HEK293 (cell line): Measurements from ENCODE around the gene CYP11A1.

Experiments
- CTCF ChIA-PET: fragments of 350-600 bp; formaldehyde crosslinking; extraction: SDS; loops from one replicate; lab custom pipeline; 2021; ENCODE audit warnings: antibody characterized with exemption; lab: Yijun Ruan, JAX
- POLR2A ChIA-PET: fragments of 300-600 bp; formaldehyde crosslinking; extraction: SDS; loops from one replicate; lab custom pipeline; 2020; ENCODE audit warnings: antibody characterized with exemption, inconsistent platforms; lab: Yijun Ruan, JAX
- H3K27ac ChIP-seq: fragments of 200-500 bp; sonication (Bioruptor generic); 2 replicates; pipeline ENCODE4 v1.5.1; 2014; ENCODE audit warnings: low read depth, low read length, control low read depth, inconsistent platforms; ENCODE audit errors: extremely low read depth
- H3K36me3 ChIP-seq, 2 experiments: fragments of 200-500 bp in 1 of 2; sonication (Bioruptor generic) in 1 of 2; 1 replicate in 1 of 2; 2 replicates in 1 of 2; pipeline ENCODE4 v1.5.1; 2014 to 2017; ENCODE audit warnings: inconsistent platforms in 2 of 2, low read length in 2 of 2; ENCODE audit not compliant: control insufficient read depth in 2 of 2, insufficient read depth in 1 of 2
- H3K4me1 ChIP-seq: fragments of 200-500 bp; sonication (Bioruptor generic); 2 replicates; pipeline ENCODE4 v1.5.1; 2014; ENCODE audit warnings: mild to moderate bottlenecking, low read length, inconsistent platforms; ENCODE audit not compliant: control insufficient read depth, insufficient read depth
- H3K4me3 ChIP-seq: 2 replicates; pipeline ENCODE4 v1.5.1; 2011; ENCODE audit warnings: low read depth, mild to moderate bottlenecking, control low read depth, low read length, moderate library complexity
- H3K9me3 ChIP-seq: fragments of 200-500 bp; sonication (Bioruptor generic); 2 replicates; pipeline ENCODE4 v1.5.1; 2014; ENCODE audit warnings: low read depth, low read length, inconsistent platforms; ENCODE audit not compliant: control insufficient read depth, insufficient read depth
- AEBP2 ChIP-seq: fragments of 450-650 bp; formaldehyde crosslinking; IDR thresholded peaks from 2 replicates; pipeline ENCODE4 v1.5.1; 2016; ENCODE audit warnings: missing biosample characterization, missing genetic modification characterization, borderline replicate concordance
- KLF1 ChIP-seq: fragments of 450-650 bp; formaldehyde crosslinking; IDR thresholded peaks from 2 replicates; pipeline ENCODE4 v1.5.1; 2016; ENCODE audit warnings: missing biosample characterization, missing genetic modification characterization
- KLF17 ChIP-seq: fragments of 450-650 bp; formaldehyde crosslinking; IDR thresholded peaks from 2 replicates; pipeline ENCODE4 v1.5.1; 2016; ENCODE audit warnings: missing biosample characterization, missing genetic modification characterization
- PATZ1 ChIP-seq: fragments of 450-650 bp; formaldehyde crosslinking; IDR thresholded peaks from 2 replicates; pipeline ENCODE4 v1.5.1; 2016; ENCODE audit warnings: missing biosample characterization, missing genetic modification characterization
- PRDM10 ChIP-seq: fragments of 450-650 bp; formaldehyde crosslinking; IDR thresholded peaks from 2 replicates; pipeline ENCODE4 v1.5.1; 2016; ENCODE audit warnings: missing biosample characterization, missing genetic modification characterization
- SP2 ChIP-seq: fragments of 450-650 bp; formaldehyde crosslinking; IDR thresholded peaks from 2 replicates; pipeline ENCODE4 v1.5.1; 2016; ENCODE audit warnings: missing biosample characterization, missing genetic modification characterization
- TCF7L2 ChIP-seq: IDR thresholded peaks from 2 replicates; pipeline ENCODE4 v1.6.1; 2011; ENCODE audit warnings: low read depth, mild to moderate bottlenecking, inconsistent platforms, low read length, moderate library complexity, borderline replicate concordance
- YY1 ChIP-seq: fragments of 450-650 bp; formaldehyde crosslinking; IDR thresholded peaks from 2 replicates; pipeline ENCODE4 v1.5.1; 2018; ENCODE audit warnings: missing biosample characterization, missing genetic modification characterization
- ZEB2 ChIP-seq: fragments of 450-650 bp; formaldehyde crosslinking; IDR thresholded peaks from 2 replicates; pipeline ENCODE4 v1.5.1; 2016; ENCODE audit warnings: missing biosample characterization, missing genetic modification characterization
- ZNF121 ChIP-seq: fragments of 450-650 bp; formaldehyde crosslinking; IDR thresholded peaks from 2 replicates; pipeline ENCODE4 v1.5.1; 2016; ENCODE audit warnings: missing biosample characterization, missing genetic modification characterization
- ZNF169 ChIP-seq: fragments of 450-650 bp; formaldehyde crosslinking; IDR thresholded peaks from 2 replicates; pipeline ENCODE4 v1.5.1; 2016; ENCODE audit warnings: missing biosample characterization, missing genetic modification characterization
- ZNF23 ChIP-seq: fragments of 450-650 bp; formaldehyde crosslinking; IDR thresholded peaks from 2 replicates; pipeline ENCODE4 v1.5.1; 2016; ENCODE audit warnings: missing biosample characterization, missing genetic modification characterization, borderline replicate concordance
- ZNF404 ChIP-seq: fragments of 450-650 bp; formaldehyde crosslinking; IDR thresholded peaks from 2 replicates; pipeline ENCODE4 v1.5.1; 2017; ENCODE audit warnings: missing biosample characterization, missing genetic modification characterization
- ZNF423 ChIP-seq: fragments of 450-650 bp; formaldehyde crosslinking; IDR thresholded peaks from 2 replicates; pipeline ENCODE4 v1.5.1; 2016; ENCODE audit warnings: missing biosample characterization, missing genetic modification characterization
- ZNF600 ChIP-seq: fragments of 450-650 bp; formaldehyde crosslinking; IDR thresholded peaks from 2 replicates; pipeline ENCODE4 v1.5.1; 2016; ENCODE audit warnings: missing biosample characterization, missing genetic modification characterization
- ZNF654 ChIP-seq: fragments of 450-650 bp; formaldehyde crosslinking; IDR thresholded peaks from 2 replicates; pipeline ENCODE4 v1.5.1; 2016; ENCODE audit warnings: low read depth, missing biosample characterization, missing genetic modification characterization
- TF ChIP-seq, protein P1 (sequence below): fragments of 450-650 bp; formaldehyde crosslinking; IDR thresholded peaks from 2 replicates; pipeline ENCODE4 v1.5.1; 2016; ENCODE audit warnings: missing biosample characterization, missing genetic modification characterization

CYP11A1 gene

GRCh38 chr15:74311734-74312444 lies 55.6 kb downstream of the CYP11A1 start:
- peaks cover 20% of the 10 kb centered on the region for H3K4me1 ChIP-seq
- no peak overlapping the region for H3K27ac ChIP-seq
- H3K4me3 ChIP-seq = no peak overlapping the region
- no peaks in the 10 kb centered on the region for H3K9me3 ChIP-seq
- ChIA-PET CTCF (interaction anchor here (0.6 to 8.5 kb wide), 24 partner anchors 10 to 1329 kb away, joined by 3 to 253 read pairs (median 4); partner anchors contain the start of genes ARID3B and ISLR2), POLR2A (no interaction called here)
- H3K36me3 ChIP-seq = no peaks in the 10 kb centered on the region
- TF ChIP-seq, protein P1, sequence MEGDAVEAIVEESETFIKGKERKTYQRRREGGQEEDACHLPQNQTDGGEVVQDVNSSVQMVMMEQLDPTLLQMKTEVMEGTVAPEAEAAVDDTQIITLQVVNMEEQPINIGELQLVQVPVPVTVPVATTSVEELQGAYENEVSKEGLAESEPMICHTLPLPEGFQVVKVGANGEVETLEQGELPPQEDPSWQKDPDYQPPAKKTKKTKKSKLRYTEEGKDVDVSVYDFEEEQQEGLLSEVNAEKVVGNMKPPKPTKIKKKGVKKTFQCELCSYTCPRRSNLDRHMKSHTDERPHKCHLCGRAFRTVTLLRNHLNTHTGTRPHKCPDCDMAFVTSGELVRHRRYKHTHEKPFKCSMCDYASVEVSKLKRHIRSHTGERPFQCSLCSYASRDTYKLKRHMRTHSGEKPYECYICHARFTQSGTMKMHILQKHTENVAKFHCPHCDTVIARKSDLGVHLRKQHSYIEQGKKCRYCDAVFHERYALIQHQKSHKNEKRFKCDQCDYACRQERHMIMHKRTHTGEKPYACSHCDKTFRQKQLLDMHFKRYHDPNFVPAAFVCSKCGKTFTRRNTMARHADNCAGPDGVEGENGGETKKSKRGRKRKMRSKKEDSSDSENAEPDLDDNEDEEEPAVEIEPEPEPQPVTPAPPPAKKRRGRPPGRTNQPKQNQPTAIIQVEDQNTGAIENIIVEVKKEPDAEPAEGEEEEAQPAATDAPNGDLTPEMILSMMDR = peak; percentile 46; the same call in 1 of the 2 replicates
- TF ChIP-seq TCF7L2 (peak; percentile 43; the same call in 1 of the 2 replicates), ZNF23 (no peak), ZNF423 (no peak)
- TF ChIP-seq, all 188 proteins: peak for 2

- POLR2A ChIA-PET = interaction anchor here (0.7 to 1.3 kb wide), 2 partner anchors 179 to 180 kb away, joined by 3 read pairs; no protein-coding TSS in a partner anchor
- H3K36me3 ChIP-seq = no peaks in the 10 kb centered on the region
- TF ChIP-seq ZNF121 (no peak), ZEB2 (tag by site-specific recombination) (peak; percentile 28; the same call in 1 of the 2 replicates), ZNF404 (tag by site-specific recombination) (no peak), YY1 (tag by site-specific recombination) (no peak), PRDM10 (tag by site-specific recombination) (no peak), ZNF600 (peak; percentile 24; the same call in 1 of the 2 replicates), AEBP2 (tag by site-specific recombination) (no peak), PATZ1 (tag by site-specific recombination) (peak; percentile 41), KLF17 (tag by site-specific recombination) (no peak), ZNF169 (no peak), KLF1 (tag by site-specific recombination) (peak; percentile 72), SP2 (tag by site-specific recombination) (no peak), ZNF654 (tag by site-specific recombination) (peak; percentile 67)
- TF ChIP-seq, protein P1 = peak; percentile 55
Measured at GRCh38 chr15:74307827-74308811, 59.3 kb downstream of the CYP11A1 start.

More at GRCh38 chr15:74307827-74308811, 59.3 kb downstream of the CYP11A1 start:
- no peaks in the 10 kb centered on the region for H3K9me3 ChIP-seq
- CTCF ChIA-PET = interaction anchor here (0.6 to 8.5 kb wide), 75 partner anchors 8 to 1017 kb away, joined by 3 to 253 read pairs (median 5); partner anchors contain the start of genes ISLR, ISLR2 and STRA6
- no peak overlapping the region for H3K27ac ChIP-seq
- peaks cover 10% of the 10 kb centered on the region for H3K4me1 ChIP-seq
- no peak overlapping the region for H3K4me3 ChIP-seq
